NCI-H526 treated with DMSO at 0.1 percent for 48 hours (cell line): ENCODE results near the gene TUT7.
A peak's percentile ranks its signal among the peaks of the same experiment; 100 is the strongest.

ENCODE experiments used
- DNase-seq: peaks from one replicate; lab custom pipeline; 2025; lab: John Stamatoyannopoulos, UW

Gene TUT7

GRCh38 chr9:86252870-86253269 is 101.3 kb downstream of the TUT7 start:
- no peak for DNase-seq

GRCh38 chr9:86250123-86250522 is 104.1 kb downstream of the TUT7 start:
- DNase-seq: no peak

DNA sequence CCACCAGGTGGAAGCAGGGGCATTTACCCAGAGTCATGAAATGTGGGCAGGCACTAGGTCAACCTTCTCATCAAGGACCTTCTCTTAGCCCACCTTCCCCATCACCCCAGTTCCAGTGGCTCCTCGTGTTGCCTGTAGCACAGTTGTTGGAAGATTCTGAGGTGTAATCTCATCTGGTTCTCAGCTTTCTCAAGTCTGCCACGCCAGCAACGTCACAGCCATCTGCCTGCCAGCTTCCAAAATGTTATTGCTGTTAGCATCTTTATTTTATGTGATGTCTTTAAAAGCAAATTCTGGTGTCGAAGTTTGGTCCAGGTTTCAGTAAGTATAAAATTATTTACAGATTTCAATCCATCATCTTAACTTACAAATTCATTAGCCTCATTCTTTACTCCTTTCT is 105.5 kb downstream of the TUT7 start:
- no peak for DNase-seq

DNA sequence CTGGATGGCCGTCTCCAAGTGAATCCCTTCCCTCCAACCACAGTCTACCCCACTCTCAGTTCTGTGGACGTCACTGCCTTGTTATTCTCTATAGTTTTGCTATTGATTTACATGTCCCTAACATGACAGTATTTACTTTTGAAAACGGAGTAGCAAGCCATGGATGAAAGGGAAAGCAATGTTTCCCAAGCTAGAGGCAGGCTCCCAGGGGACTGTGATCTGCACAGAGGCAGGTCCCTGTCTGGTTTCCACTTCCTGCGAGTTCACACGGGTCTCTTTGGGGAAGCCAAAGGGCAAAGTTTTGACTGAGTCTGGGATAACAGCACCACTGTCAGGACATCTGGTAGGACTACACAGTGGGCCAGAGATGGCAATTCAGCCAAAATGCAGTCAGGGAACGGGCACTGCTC is 107.5 kb downstream of the TUT7 start:
- peak; percentile 39 for DNase-seq

DNA sequence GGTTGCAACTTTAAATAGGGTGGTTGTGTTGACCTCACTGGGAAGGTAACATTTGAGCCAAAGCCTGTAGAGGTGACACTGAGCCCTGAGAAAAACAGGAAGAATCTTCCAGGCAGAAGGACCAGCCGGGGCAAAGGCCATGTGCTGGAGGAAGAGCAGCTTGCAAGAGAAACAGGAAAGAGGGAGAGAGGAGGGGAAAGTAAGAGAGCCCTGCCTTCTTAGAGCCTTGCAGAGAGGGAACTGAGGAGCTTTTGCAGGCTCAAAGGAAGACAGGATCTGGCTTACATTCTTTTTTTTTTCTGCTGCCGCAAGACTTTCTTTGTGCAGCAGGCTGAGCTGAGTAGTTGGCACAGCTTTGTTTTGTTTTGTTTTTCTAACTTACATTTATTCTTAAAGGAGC is 112.1 kb downstream of the TUT7 start:
- DNase-seq: no peak

GRCh38 chr9:86241216-86241615 is 113.0 kb downstream of the TUT7 start:
- no peak for DNase-seq

DNA sequence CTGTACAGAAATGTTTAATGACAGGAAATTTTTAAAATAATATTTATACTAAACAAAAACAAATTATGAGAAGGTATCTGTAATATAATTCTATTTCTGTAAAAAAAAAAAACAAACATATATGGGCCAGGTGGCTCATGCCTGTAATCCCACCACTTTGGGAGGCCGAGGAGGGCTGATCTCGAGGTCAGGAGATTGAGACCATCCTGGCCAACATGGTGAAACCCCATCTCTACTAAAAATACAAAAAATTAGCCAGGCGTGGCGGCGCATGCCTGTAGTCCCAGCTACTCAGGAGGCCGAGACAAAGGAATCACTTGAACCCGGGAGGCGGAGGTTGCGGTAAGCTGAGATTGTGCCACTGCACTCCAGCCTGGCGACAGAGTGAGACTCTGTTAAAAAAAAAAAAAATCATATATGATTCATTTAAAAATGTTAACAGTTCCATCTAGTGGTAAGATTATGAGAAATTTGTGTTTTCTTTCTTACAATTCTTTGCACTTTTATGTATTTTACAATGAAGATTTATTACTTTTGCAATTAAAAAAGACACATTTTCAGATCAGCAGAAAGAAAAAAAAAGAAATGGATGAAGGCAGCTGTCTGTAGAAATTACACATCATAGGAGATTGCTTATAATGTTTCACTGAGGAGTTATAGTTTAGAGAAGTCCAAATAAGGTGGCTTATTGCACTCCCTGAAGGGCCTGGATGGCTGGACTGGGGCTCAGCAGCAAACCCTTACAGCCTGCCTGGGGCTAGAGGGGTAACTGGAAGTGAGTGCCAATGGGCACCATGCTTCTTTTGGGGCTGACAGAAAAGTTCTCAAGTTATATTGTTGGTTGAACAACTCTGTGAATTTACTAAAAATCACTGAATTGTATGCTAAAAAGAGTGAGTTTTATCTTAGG is 115.1 kb downstream of the TUT7 start:
- no peak for DNase-seq
